Naive thymus-derived CD4-positive, alpha-beta T cell (primary cell): ENCODE measurements around the gene RNF133. TPM values are rescaled to one million over a fixed set of nuclear protein-coding genes. Genes with fewer than 3 reads are reported as not detected.

Experiments used
- ATAC-seq: fragments of 150-1000 bp; cut with Tn5 transposase; 2 replicates; pipeline ENCODE4 v1.10.0; 2021; ENCODE audit warnings: mild to moderate bottlenecking, moderate library complexity
- CTCF ChIA-PET: fragments of 350-600 bp; sonication (Branson Sonifier 250); formaldehyde crosslinking; loops from one replicate; lab custom pipeline; 2021; ENCODE audit warnings: antibody characterized with exemption; lab: Charles Lee
- POLR2A ChIA-PET: fragments of 350-600 bp; sonication (Branson Sonifier 250); formaldehyde crosslinking; loops from one replicate; lab custom pipeline; 2021; ENCODE audit warnings: antibody characterized with exemption, inconsistent platforms; lab: Charles Lee
- DNase-seq, 9 donors: peaks; one replicate each; pipeline versions ENCODE4 v3.0.0 to v3.0.0-alpha.2; 2020 to 2022; ENCODE audit warnings: mixed read lengths in 1 of 9
- H3K27ac ChIP-seq: one replicate; pipeline ENCODE4 v1.7.0; 2013; ENCODE audit warnings: mild to moderate bottlenecking, low read depth, low read length, moderate library complexity
- H3K27me3 ChIP-seq, 2 donors: one replicate each; pipeline ENCODE4 v1.7.0; 2013; ENCODE audit warnings: low read length in 2 of 2, mild to moderate bottlenecking in 2 of 2, moderate library complexity in 2 of 2; ENCODE audit not compliant: control insufficient read depth in 2 of 2, insufficient read depth in 2 of 2
- H3K36me3 ChIP-seq, 3 experiments: 1 replicate in 2 of 3; 2 replicates in 1 of 3; pipeline ENCODE4 v1.7.0; 2013; ENCODE audit warnings: low read length in 3 of 3, mild to moderate bottlenecking in 3 of 3, moderate library complexity in 1 of 3; ENCODE audit not compliant: insufficient read depth in 3 of 3, control insufficient read depth in 2 of 3
- H3K4me1 ChIP-seq, 2 donors: one replicate each; pipeline ENCODE4 v1.7.0; 2013; ENCODE audit warnings: low read length in 2 of 2, mild to moderate bottlenecking in 2 of 2, moderate library complexity in 1 of 2; ENCODE audit not compliant: control insufficient read depth in 2 of 2, insufficient read depth in 2 of 2
- H3K4me3 ChIP-seq: 2 replicates; pipeline ENCODE4 v1.7.0; 2013; ENCODE audit warnings: mild to moderate bottlenecking, low read length
- H3K9me3 ChIP-seq, 3 experiments: 1 replicate in 2 of 3; 2 replicates in 1 of 3; pipeline ENCODE4 v1.7.0; 2013; ENCODE audit warnings: low read length in 3 of 3; ENCODE audit not compliant: control insufficient read depth in 2 of 3
- H3K27ac Mint-ChIP-seq, 9 donors: one replicate each; pipeline ENCODE4 v1.8.0; 2020 to 2022; ENCODE audit warnings: mixed read lengths in 9 of 9, mild to moderate bottlenecking in 8 of 9, moderate library complexity in 5 of 9, inconsistent platforms in 2 of 9
- H3K27me3 Mint-ChIP-seq, 5 donors: one replicate each; pipeline ENCODE4 v1.8.0; 2021 to 2022; ENCODE audit warnings: mixed read lengths in 5 of 5, mild to moderate bottlenecking in 1 of 5
- H3K36me3 Mint-ChIP-seq, 5 donors: one replicate each; pipeline ENCODE4 v1.8.0; 2020 to 2022; ENCODE audit warnings: mixed read lengths in 5 of 5, mild to moderate bottlenecking in 3 of 5, inconsistent platforms in 1 of 5
- H3K4me1 Mint-ChIP-seq, 7 donors: one replicate each; pipeline ENCODE4 v1.8.0; 2020 to 2022; ENCODE audit warnings: mixed read lengths in 7 of 7, mild to moderate bottlenecking in 3 of 7, inconsistent platforms in 1 of 7
- H3K4me3 Mint-ChIP-seq, 10 donors: one replicate each; pipeline ENCODE4 v1.8.0; 2020 to 2022; ENCODE audit warnings: mild to moderate bottlenecking in 10 of 10, mixed read lengths in 10 of 10, moderate library complexity in 6 of 10, inconsistent platforms in 2 of 10
- H3K9me3 Mint-ChIP-seq, 11 donors: one replicate each; pipeline ENCODE4 v1.8.0; 2020 to 2022; ENCODE audit warnings: mixed read lengths in 11 of 11, mild to moderate bottlenecking in 4 of 11, inconsistent platforms in 1 of 11, moderate library complexity in 1 of 11
- intact Hi-C, 2 donors: fragments of 100-400 bp; cut with micrococcal nuclease; formaldehyde crosslinking; loops; one replicate each; pipeline ENCODE4 v1.15.1; 2023
- polyA plus RNA-seq, 2 donors: library from polyadenylated mRNA; unstranded; fragments of 300-500 nt; fragmentation: Illumina TruSeq; gene quantifications; one replicate each; pipeline ENCODE4 v1.2.3, GENCODE V29; 2021
- total RNA-seq, 6 experiments: library from RNA in 5 of 6; stranded (reverse) in 5 of 6; gene quantifications; 1 replicate in 5 of 6; 2 replicates in 1 of 6; pipeline ENCODE4 v1.2.3 and lab custom pipeline; 2021 to 2026

RNF133 gene
- total and polyA plus RNA-seq, 7 experiments from 2014 or later = not detected

- ATAC-seq (no peak), DNase-seq (no peak)
- Mint-ChIP-seq H3K4me1 (no peaks in the 10 kb centered on the region), H3K27ac (no peak overlapping the region), H3K27me3 (no peaks in the 10 kb centered on the region), H3K36me3 (no peaks in the 10 kb centered on the region), H3K4me3 (no peak overlapping the region), H3K9me3 (peaks cover 1 to 27% (median 8%) of the 10 kb centered on the region in 11 donors)
- intact Hi-C loops = no loop called here
- Histone ChIP-seq H3K9me3 (no peaks in the 10 kb centered on the region), H3K4me1 (no peaks in the 10 kb centered on the region), H3K27ac (no peak overlapping the region), H3K27me3 (no peaks in the 10 kb centered on the region), H3K4me3 (no peak overlapping the region), H3K36me3 (no peaks in the 10 kb centered on the region)
- CTCF ChIA-PET = no interaction called here
- POLR2A ChIA-PET = no interaction called here
Measured at GRCh38 chr7:122674502-122674901, 24.4 kb downstream of the RNF133 start.

- DNase-seq = no peak
- no peaks in the 10 kb centered on the region for H3K27me3 ChIP-seq
- POLR2A ChIA-PET = no interaction called here
- CTCF ChIA-PET = no interaction called here
- no peak overlapping the region for H3K27ac ChIP-seq
- no peak overlapping the region for H3K4me3 ChIP-seq
- no peaks in the 10 kb centered on the region for H3K9me3 ChIP-seq
- no peak for ATAC-seq
- H3K36me3 ChIP-seq = no peaks in the 10 kb centered on the region
- Mint-ChIP-seq H3K9me3 (peaks cover 1 to 24% (median 8%) of the 10 kb centered on the region in 11 donors), H3K27me3 (no peaks in the 10 kb centered on the region), H3K36me3 (no peaks in the 10 kb centered on the region), H3K27ac (no peak overlapping the region), H3K4me1 (no peaks in the 10 kb centered on the region), H3K4me3 (no peak overlapping the region)
- intact Hi-C loops = no loop called here
- H3K4me1 ChIP-seq = no peaks in the 10 kb centered on the region
Measured at GRCh38 chr7:122673951-122674350, 25.0 kb downstream of the RNF133 start.

GRCh38 chr7:122672536-122672935 is 26.4 kb downstream of the RNF133 start:
- Mint-ChIP-seq H3K36me3 (no peaks in the 10 kb centered on the region), H3K4me1 (no peaks in the 10 kb centered on the region), H3K27me3 (no peaks in the 10 kb centered on the region), H3K9me3 (peaks cover 1 to 18% (median 5%) of the 10 kb centered on the region in 11 donors), H3K4me3 (no peak overlapping the region), H3K27ac (no peak overlapping the region)
- POLR2A ChIA-PET = no interaction called here
- CTCF ChIA-PET = no interaction called here
- H3K9me3 ChIP-seq = no peaks in the 10 kb centered on the region
- no peaks in the 10 kb centered on the region for H3K27me3 ChIP-seq
- H3K4me1 ChIP-seq = no peaks in the 10 kb centered on the region
- H3K27ac ChIP-seq = no peak overlapping the region
- no peak overlapping the region for H3K4me3 ChIP-seq
- no peak for ATAC-seq
- intact Hi-C loops = no loop called here
- H3K36me3 ChIP-seq = no peaks in the 10 kb centered on the region
- no peak for DNase-seq

- intact Hi-C loops = no loop called here
Measured at GRCh38 chr7:122663733-122664132, 35.2 kb downstream of the RNF133 start.

GRCh38 chr7:122658856-122659255 is 40.1 kb downstream of the RNF133 start:
- DNase-seq (no peak), ATAC-seq (no peak)
- Mint-ChIP-seq H3K4me3 (no peak overlapping the region), H3K27me3 (no peaks in the 10 kb centered on the region), H3K9me3 (peaks cover 0 to 6% (median 2%) of the 10 kb centered on the region in 11 donors), H3K36me3 (no peaks in the 10 kb centered on the region), H3K4me1 (no peaks in the 10 kb centered on the region), H3K27ac (no peak overlapping the region)
- ChIA-PET CTCF (no interaction called here), POLR2A (no interaction called here)
- Histone ChIP-seq H3K27me3 (no peaks in the 10 kb centered on the region), H3K36me3 (no peaks in the 10 kb centered on the region), H3K4me1 (no peaks in the 10 kb centered on the region), H3K4me3 (no peak overlapping the region), H3K9me3 (peaks cover 0 to 4% (median 0%) of the 10 kb centered on the region in 3 experiments), H3K27ac (no peak overlapping the region)
- intact Hi-C loops = no loop called here

More at GRCh38 chr7:122663733-122664132, 35.2 kb downstream of the RNF133 start:
- ChIA-PET POLR2A (no interaction called here), CTCF (no interaction called here)
- Mint-ChIP-seq H3K4me3 (no peak overlapping the region), H3K36me3 (no peaks in the 10 kb centered on the region), H3K27me3 (no peaks in the 10 kb centered on the region), H3K4me1 (no peaks in the 10 kb centered on the region), H3K27ac (no peak overlapping the region), H3K9me3 (peaks cover 0 to 9% (median 0%) of the 10 kb centered on the region in 11 donors)
- Histone ChIP-seq H3K4me3 (no peak overlapping the region), H3K27me3 (no peaks in the 10 kb centered on the region), H3K36me3 (no peaks in the 10 kb centered on the region), H3K4me1 (no peaks in the 10 kb centered on the region), H3K27ac (no peak overlapping the region), H3K9me3 (no peaks in the 10 kb centered on the region)
- DNase-seq (no peak), ATAC-seq (no peak)

- POLR2A ChIA-PET = no interaction called here
- peaks cover 0 to 11% (median 3%) of the 10 kb centered on the region in 11 donors for H3K9me3 Mint-ChIP-seq
- Histone ChIP-seq H3K27me3 (no peaks in the 10 kb centered on the region), H3K4me3 (no peak overlapping the region), H3K36me3 (no peaks in the 10 kb centered on the region), H3K9me3 (peaks cover 0 to 4% (median 0%) of the 10 kb centered on the region in 3 experiments), H3K27ac (no peak overlapping the region), H3K4me1 (no peaks in the 10 kb centered on the region)
- DNase-seq = no peak
- H3K4me3 Mint-ChIP-seq = no peak overlapping the region
- CTCF ChIA-PET = no interaction called here
- ATAC-seq = no peak
- H3K27me3 Mint-ChIP-seq = no peaks in the 10 kb centered on the region
- no peak overlapping the region for H3K27ac Mint-ChIP-seq
- no peaks in the 10 kb centered on the region for H3K36me3 Mint-ChIP-seq
- intact Hi-C loops = no loop called here
- no peaks in the 10 kb centered on the region for H3K4me1 Mint-ChIP-seq
Measured at GRCh38 chr7:122653685-122654084, 45.2 kb downstream of the RNF133 start.

- Mint-ChIP-seq H3K4me3 (no peak overlapping the region), H3K9me3 (peaks cover 0 to 15% (median 4%) of the 10 kb centered on the region in 11 donors), H3K36me3 (no peaks in the 10 kb centered on the region), H3K27me3 (no peaks in the 10 kb centered on the region), H3K27ac (no peak overlapping the region), H3K4me1 (no peaks in the 10 kb centered on the region)
- Histone ChIP-seq H3K4me1 (no peaks in the 10 kb centered on the region), H3K36me3 (no peaks in the 10 kb centered on the region), H3K27ac (no peak overlapping the region), H3K9me3 (peaks cover 0 to 4% (median 0%) of the 10 kb centered on the region in 3 experiments), H3K4me3 (no peak overlapping the region), H3K27me3 (no peaks in the 10 kb centered on the region)
- ChIA-PET POLR2A (no interaction called here), CTCF (no interaction called here)
- ATAC-seq = no peak
- no peak for DNase-seq
- intact Hi-C loops = no loop called here
Measured at GRCh38 chr7:122652876-122653275, 46.0 kb downstream of the RNF133 start.
